K562 (cell line): ENCODE results near the gene MYRIP. TPM values are rescaled to one million over a fixed set of nuclear protein-coding genes. Genes with fewer than 3 reads are reported as not detected.

Experiments used
- ATAC-seq: fragments of 200-7000 bp; cut with Tn5 transposase; 3 replicates; pipeline ENCODE4 v1.9.1; 2020; ENCODE audit warnings: moderate library complexity
- BruUV-seq: library from RNA; stranded (reverse); fragments of 400-500 nt; replicated peaks from 2 replicates; lab custom pipeline; 2021; lab: Mats Ljungman, UMichigan
- CTCF ChIA-PET: fragments of 300-600 bp; formaldehyde crosslinking; extraction: SDS; loops from one replicate; lab custom pipeline; 2021; ENCODE audit warnings: low intra/inter-chr PET ratio; lab: Yijun Ruan, JAX
- POLR2A ChIA-PET: fragments of 300-600, 350-650 bp; sonication (Branson Sonifier 250); formaldehyde crosslinking; extraction: SDS; loops from one replicate; lab custom pipeline; 2021; ENCODE audit warnings: antibody characterized with exemption, inconsistent platforms; lab: Yijun Ruan, JAX
- DNase-seq, 4 experiments: peaks; one replicate each; pipeline versions ENCODE4 v3.0.0 to v3.0.0-alpha.2; 2011 to 2018; ENCODE audit warnings: low spot score in 3 of 4, mixed read lengths in 3 of 4; ENCODE audit errors: extremely low read depth in 1 of 4
- FAIRE-seq: peaks from 2 replicates; lab custom pipeline; 2011; peaks lifted over from hg19 to GRCh38; lab: Jason Lieb, UNC
- H2AFZ ChIP-seq: 2 replicates; pipeline ENCODE4 v1.6.0; 2011; ENCODE audit warnings: low read depth, low read length, control low read depth, inconsistent platforms
- H3K27ac ChIP-seq: fragments of 200-600 bp; 3 replicates; pipeline ENCODE4 v1.8.0; 2011; ENCODE audit warnings: low read depth, mild to moderate bottlenecking, control low read depth, inconsistent platforms, low read length, moderate library complexity, mixed read lengths; ENCODE audit errors: extremely low read depth
- H3K27me3 ChIP-seq, 2 experiments: fragments of 300-600 bp in 1 of 2; 2 replicates in 1 of 2; 3 replicates in 1 of 2; pipeline versions ENCODE4 v1.6.0 to v1.8.0; 2011; ENCODE audit warnings: inconsistent platforms in 2 of 2, low read length in 2 of 2, mild to moderate bottlenecking in 1 of 2, mixed read lengths in 1 of 2, moderate library complexity in 1 of 2; ENCODE audit not compliant: control insufficient read depth in 2 of 2, insufficient read depth in 2 of 2
- H3K36me3 ChIP-seq: fragments of 300-600 bp; 3 replicates; pipeline ENCODE4 v1.8.0; 2011; ENCODE audit warnings: mild to moderate bottlenecking, low read length, inconsistent platforms; ENCODE audit not compliant: control insufficient read depth, insufficient read depth
- H3K4me1 ChIP-seq, 2 experiments: fragments of 200-600 bp in 1 of 2; replicated peaks in 1 of 2; 2 replicates in 1 of 2; 3 replicates in 1 of 2; pipeline versions ENCODE4 v1.5.1 to v1.8.0; 2011; ENCODE audit warnings: inconsistent platforms in 2 of 2, low read length in 2 of 2, mild to moderate bottlenecking in 1 of 2, mixed read lengths in 1 of 2, moderate library complexity in 1 of 2; ENCODE audit not compliant: control insufficient read depth in 2 of 2, insufficient read depth in 2 of 2
- H3K4me2 ChIP-seq: 2 replicates; pipeline ENCODE4 v1.6.1; 2011; ENCODE audit warnings: low read length, control low read depth, inconsistent platforms, mixed read lengths; ENCODE audit not compliant: insufficient read depth
- H3K4me3 ChIP-seq: fragments of 200-600 bp; sonication (generic), shearing (Covaris generic); 2 replicates; pipeline ENCODE4 v1.5.1; 2016; ENCODE audit warnings: control low read depth, inconsistent platforms
- H3K79me2 ChIP-seq: fragments of 200-600 bp; 3 replicates; pipeline ENCODE4 v1.8.0; 2011; ENCODE audit warnings: low read length, inconsistent platforms; ENCODE audit not compliant: control insufficient read depth, insufficient read depth
- H3K9ac ChIP-seq, 2 experiments: 2 replicates each; pipeline versions ENCODE4 v1.6.0 to v1.6.1; 2011; ENCODE audit warnings: low read depth in 2 of 2, low read length in 2 of 2, control low read depth in 1 of 2, inconsistent platforms in 1 of 2, mild to moderate bottlenecking in 1 of 2, mixed read lengths in 1 of 2; ENCODE audit not compliant: insufficient read depth in 1 of 2
- H3K9me1 ChIP-seq: one replicate; pipeline ENCODE4 v1.6.0; 2011; ENCODE audit warnings: inconsistent platforms, mild to moderate bottlenecking, low read length, moderate library complexity; ENCODE audit not compliant: control insufficient read depth, insufficient read depth
- H3K9me3 ChIP-seq: replicated peaks from 2 replicates; pipeline ENCODE4 v1.5.1; 2011; ENCODE audit warnings: low read depth, low read length, inconsistent platforms; ENCODE audit not compliant: control insufficient read depth, insufficient read depth
- H4K20me1 ChIP-seq: replicated peaks from 2 replicates; pipeline ENCODE4 v1.6.1; 2011; ENCODE audit warnings: low read length, inconsistent platforms, mixed read lengths; ENCODE audit not compliant: control insufficient read depth, insufficient read depth
- CC2D1A ChIP-seq: fragments of 450-650 bp; IDR thresholded peaks from 2 replicates; pipeline ENCODE4 v1.6.1; 2017; ENCODE audit warnings: mild to moderate bottlenecking
- CHD4 ChIP-seq: fragments of 200-600 bp; sonication (generic); IDR thresholded peaks from 3 replicates; pipeline ENCODE4 v1.6.1; 2012; ENCODE audit warnings: low read depth, mild to moderate bottlenecking, mixed read lengths, low read length, inconsistent platforms; ENCODE audit not compliant: insufficient read depth, insufficient replicate concordance, poor library complexity, severe bottlenecking
- KHSRP ChIP-seq: fragments of 450-650 bp; IDR thresholded peaks from 2 replicates; pipeline ENCODE4 v1.6.1; 2017
- NR4A1 ChIP-seq, 2 experiments: fragments of 250-450 bp in 1 of 2; fragments of 450-650 bp in 1 of 2; sonication (Bioruptor Pico) in 1 of 2; IDR thresholded peaks; 2 replicates each; pipeline versions ENCODE4 v1.4.0 to v1.6.1; 2016 to 2020; ENCODE audit warnings: mild to moderate bottlenecking in 2 of 2, missing compliant biosample characterization in 1 of 2, missing genetic modification characterization in 1 of 2, moderate library complexity in 1 of 2
- PHF21A ChIP-seq: fragments of 450-650 bp; IDR thresholded peaks from 2 replicates; pipeline ENCODE4 v1.6.1; 2017; ENCODE audit warnings: low read depth, borderline replicate concordance
- RAD21 ChIP-seq, 2 experiments: fragments of 250-450 bp in 1 of 2; fragments of 450-650 bp in 1 of 2; sonication (Bioruptor Pico) in 1 of 2; formaldehyde crosslinking in 1 of 2; IDR thresholded peaks in 1 of 2; conservative IDR thresholded peaks in 1 of 2; 2 replicates each; pipeline versions ENCODE4 v1.4.0 to v1.8.0; 2020 to 2022; ENCODE audit warnings: mild to moderate bottlenecking in 2 of 2, moderate library complexity in 1 of 2
- SMC3 ChIP-seq: conservative IDR thresholded peaks from 2 replicates; pipeline ENCODE4 v1.6.1; 2011; ENCODE audit warnings: low read depth, low read length, improper control_type of control experiment; ENCODE audit not compliant: insufficient read depth
- STAG1 ChIP-seq: sonication (generic); formaldehyde crosslinking; IDR thresholded peaks from 2 replicates; pipeline ENCODE4 v1.5.0; 2020; ENCODE audit warnings: missing genetic modification reagents, borderline replicate concordance
- TAF7 ChIP-seq: fragments of 450-650 bp; IDR thresholded peaks from 2 replicates; pipeline ENCODE4 v1.6.1; 2016; ENCODE audit warnings: missing genetic modification characterization, missing compliant biosample characterization
- WGBS: fragments of 100-300 bp; shearing (Covaris generic); methylation state at CpG from one replicate; pipeline ENCODE4 v1.1.6; 2016; ENCODE audit warnings: low coverage, mixed read lengths; ENCODE audit not compliant: insufficient coverage; ENCODE audit errors: missing lambda C conversion rate; 5-methylcytosine and 5-hydroxymethylcytosine counted together
- in situ Hi-C: fragments of 300-500 bp; cut with MboI; formaldehyde crosslinking; loops from 4 replicates; pipeline ENCODE4 v1.15.0; 2018; ENCODE audit warnings: inconsistent platforms, mixed read lengths
- intact Hi-C: fragments of 100-400 bp; cut with micrococcal nuclease; formaldehyde crosslinking; loops from 2 replicates; pipeline ENCODE4 v1.14.2; 2022
- polyA plus RNA-seq, 8 experiments: library from polyadenylated mRNA; depleted of rRNA in 4 of 8; stranded (reverse) in 5 of 8; unstranded in 3 of 8; fragments of >200 nt; fragmentation: Nextera tagmentation in 2 of 8; fragmentation: Illumina TruSeq in 1 of 8; extraction: Ambion mirVana in 2 of 8; extraction: Trizol in 1 of 8; gene quantifications; 2 replicates each; pipeline versions ENCODE4 v1.2.1 to v1.2.3, GENCODE V29; 2011 to 2014; ENCODE audit warnings: inconsistent platforms in 1 of 8, missing spikeins in 1 of 8
- total RNA-seq, 7 experiments: library from RNA; depleted of rRNA in 6 of 7; stranded (reverse); fragments of >200 nt in 6 of 7; fragmentation: Illumina TruSeq in 2 of 7; extraction: Trizol in 2 of 7; gene quantifications; 2 replicates each; pipeline versions ENCODE4 v1.2.1 to v1.2.3, GENCODE V29; 2011 to 2021; ENCODE audit warnings: low replicate concordance in 1 of 7
- TF ChIP-seq, protein P1 (sequence below), 2 experiments: fragments of 450-650 bp; formaldehyde crosslinking in 1 of 2; IDR thresholded peaks; 2 replicates each; pipeline versions ENCODE4 v1.4.0 to v1.6.1; 2014 to 2020; ENCODE audit warnings: mild to moderate bottlenecking in 2 of 2, borderline replicate concordance in 1 of 2, low read depth in 1 of 2
- TF ChIP-seq, protein P2 (sequence below), 3 experiments: IDR thresholded peaks in 2 of 3; conservative IDR thresholded peaks in 1 of 3; 2 replicates each; pipeline ENCODE4 v1.5.1; 2011 to 2012; ENCODE audit warnings: low read length in 3 of 3, mild to moderate bottlenecking in 3 of 3, control low read depth in 2 of 3, improper control_type of control experiment in 1 of 3, inconsistent platforms in 1 of 3, low read depth in 1 of 3, mixed read lengths in 1 of 3, moderate library complexity in 1 of 3; ENCODE audit not compliant: insufficient read depth in 2 of 3

MYRIP gene
- total and polyA plus RNA-seq, 9 of the 15 experiments (the other 6 are each of a cell fraction or from before 2014, with no cell fraction given) = 0.03 to 0.12 TPM; not detected in 7

DNA sequence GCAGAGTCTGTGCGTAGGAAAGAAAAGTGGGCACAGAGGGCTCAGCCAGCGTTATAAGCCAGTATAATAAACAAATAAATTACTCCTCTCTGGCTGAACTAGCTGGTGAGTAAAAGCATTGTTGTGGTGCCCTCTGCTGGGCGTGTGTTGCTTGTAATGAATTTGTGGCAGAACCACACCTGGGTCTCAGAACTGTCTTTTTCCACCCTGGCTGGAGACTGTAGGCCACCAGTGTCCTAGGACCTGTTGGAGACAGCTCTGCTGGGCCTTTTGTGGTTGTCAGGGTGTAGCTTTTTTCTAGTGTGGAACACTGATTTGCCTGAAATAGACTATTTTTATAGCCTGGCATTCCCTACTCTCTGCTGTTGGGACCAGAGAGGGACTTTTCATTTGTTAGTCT, 369.6 kb downstream of the MYRIP start:
- no peaks in the 10 kb centered on the region for H3K36me3 ChIP-seq
- H4K20me1 ChIP-seq = peaks cover 11% of the 10 kb centered on the region
- H3K79me2 ChIP-seq = no peaks in the 10 kb centered on the region
- no peak overlapping the region for H2AFZ ChIP-seq
- no peaks in the 10 kb centered on the region for H3K9me3 ChIP-seq
- DNase-seq = peak; percentile 58 to 79 (median 58)
- H3K4me1 ChIP-seq = no peaks in the 10 kb centered on the region
- intact Hi-C loops = loop anchor here (5.0 to 10.0 kb wide), 5 partner anchors 164 to 734 kb away; no protein-coding TSS in a partner anchor
- H3K27ac ChIP-seq = no peak overlapping the region
- no TSS peak for BruUV-seq
- in situ Hi-C loops = loop anchor here (10.0 kb wide), 1 partner anchor 634 kb away; no protein-coding TSS in a partner anchor
- ChIA-PET CTCF (interaction anchor here (0.6 to 1.1 kb wide), 3 partner anchors 138 to 637 kb away, joined by 3 to 9 read pairs (median 3); no protein-coding TSS in a partner anchor), POLR2A (interaction anchor here (0.6 to 1.8 kb wide), 4 partner anchors 13 to 318 kb away, joined by 3 to 4 read pairs (median 4); no protein-coding TSS in a partner anchor)
- H3K9me1 ChIP-seq = no peaks in the 10 kb centered on the region
- peak; percentile 72 for FAIRE-seq
- H3K27me3 ChIP-seq = peaks cover 6 to 15% of the 10 kb centered on the region in 2 experiments; a peak in 2 of 5 replicates
- H3K4me2 ChIP-seq = no peak overlapping the region
- no peak overlapping the region for H3K9ac ChIP-seq
- WGBS = 2% methylated on average over 3 of the region's 3 CpGs
- peak; percentile 91 for ATAC-seq
- no peak overlapping the region for H3K4me3 ChIP-seq
- TF ChIP-seq, protein P1, sequence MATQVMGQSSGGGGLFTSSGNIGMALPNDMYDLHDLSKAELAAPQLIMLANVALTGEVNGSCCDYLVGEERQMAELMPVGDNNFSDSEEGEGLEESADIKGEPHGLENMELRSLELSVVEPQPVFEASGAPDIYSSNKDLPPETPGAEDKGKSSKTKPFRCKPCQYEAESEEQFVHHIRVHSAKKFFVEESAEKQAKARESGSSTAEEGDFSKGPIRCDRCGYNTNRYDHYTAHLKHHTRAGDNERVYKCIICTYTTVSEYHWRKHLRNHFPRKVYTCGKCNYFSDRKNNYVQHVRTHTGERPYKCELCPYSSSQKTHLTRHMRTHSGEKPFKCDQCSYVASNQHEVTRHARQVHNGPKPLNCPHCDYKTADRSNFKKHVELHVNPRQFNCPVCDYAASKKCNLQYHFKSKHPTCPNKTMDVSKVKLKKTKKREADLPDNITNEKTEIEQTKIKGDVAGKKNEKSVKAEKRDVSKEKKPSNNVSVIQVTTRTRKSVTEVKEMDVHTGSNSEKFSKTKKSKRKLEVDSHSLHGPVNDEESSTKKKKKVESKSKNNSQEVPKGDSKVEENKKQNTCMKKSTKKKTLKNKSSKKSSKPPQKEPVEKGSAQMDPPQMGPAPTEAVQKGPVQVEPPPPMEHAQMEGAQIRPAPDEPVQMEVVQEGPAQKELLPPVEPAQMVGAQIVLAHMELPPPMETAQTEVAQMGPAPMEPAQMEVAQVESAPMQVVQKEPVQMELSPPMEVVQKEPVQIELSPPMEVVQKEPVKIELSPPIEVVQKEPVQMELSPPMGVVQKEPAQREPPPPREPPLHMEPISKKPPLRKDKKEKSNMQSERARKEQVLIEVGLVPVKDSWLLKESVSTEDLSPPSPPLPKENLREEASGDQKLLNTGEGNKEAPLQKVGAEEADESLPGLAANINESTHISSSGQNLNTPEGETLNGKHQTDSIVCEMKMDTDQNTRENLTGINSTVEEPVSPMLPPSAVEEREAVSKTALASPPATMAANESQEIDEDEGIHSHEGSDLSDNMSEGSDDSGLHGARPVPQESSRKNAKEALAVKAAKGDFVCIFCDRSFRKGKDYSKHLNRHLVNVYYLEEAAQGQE (IDR thresholded peaks at IDR 0.05; ENCODE audit: borderline replicate concordance) = peak; percentile 62; the same call in 1 of the 2 replicates
- TF ChIP-seq, protein P1 (CRISPR knock-in tag; IDR thresholded peaks at IDR 0.05; ENCODE audit: low read depth) = no peak
- no peak for TF ChIP-seq NR4A1 (CRISPR knock-in tag; IDR thresholded peaks at IDR 0.05)
- TF ChIP-seq NR4A1 (tag; IDR thresholded peaks at IDR 0.05) = no peak
- no peak for TF ChIP-seq PHF21A
- peak; percentile 73 to 84 for TF ChIP-seq RAD21 (CRISPR knock-in tag; conservative IDR thresholded peaks at IDR 0.05 in 1 of 2, IDR thresholded peaks at IDR 0.05 in 1 of 2)
- peak; percentile 68 for TF ChIP-seq SMC3
- peak; percentile 35; the same call in 1 of the 2 replicates for TF ChIP-seq STAG1
- no peak for TF ChIP-seq KHSRP
- TF ChIP-seq TAF7 = no peak
- no peak for TF ChIP-seq CHD4
- TF ChIP-seq CC2D1A = no peak
- TF ChIP-seq, protein P2, sequence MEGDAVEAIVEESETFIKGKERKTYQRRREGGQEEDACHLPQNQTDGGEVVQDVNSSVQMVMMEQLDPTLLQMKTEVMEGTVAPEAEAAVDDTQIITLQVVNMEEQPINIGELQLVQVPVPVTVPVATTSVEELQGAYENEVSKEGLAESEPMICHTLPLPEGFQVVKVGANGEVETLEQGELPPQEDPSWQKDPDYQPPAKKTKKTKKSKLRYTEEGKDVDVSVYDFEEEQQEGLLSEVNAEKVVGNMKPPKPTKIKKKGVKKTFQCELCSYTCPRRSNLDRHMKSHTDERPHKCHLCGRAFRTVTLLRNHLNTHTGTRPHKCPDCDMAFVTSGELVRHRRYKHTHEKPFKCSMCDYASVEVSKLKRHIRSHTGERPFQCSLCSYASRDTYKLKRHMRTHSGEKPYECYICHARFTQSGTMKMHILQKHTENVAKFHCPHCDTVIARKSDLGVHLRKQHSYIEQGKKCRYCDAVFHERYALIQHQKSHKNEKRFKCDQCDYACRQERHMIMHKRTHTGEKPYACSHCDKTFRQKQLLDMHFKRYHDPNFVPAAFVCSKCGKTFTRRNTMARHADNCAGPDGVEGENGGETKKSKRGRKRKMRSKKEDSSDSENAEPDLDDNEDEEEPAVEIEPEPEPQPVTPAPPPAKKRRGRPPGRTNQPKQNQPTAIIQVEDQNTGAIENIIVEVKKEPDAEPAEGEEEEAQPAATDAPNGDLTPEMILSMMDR (IDR thresholded peaks at IDR 0.05 in 2 of 3, conservative IDR thresholded peaks at IDR 0.05 in 1 of 3; ENCODE audit: insufficient read depth in 2 of 3, low read depth in 1 of 3, low read length in 3 of 3) = peak; percentile 78 to 88 (median 83)
